GM23338 (cell line): ENCODE data around the gene NIPAL3. TPM values are rescaled to one million over a fixed set of nuclear protein-coding genes. Genes with fewer than 3 reads are reported as not detected.
A peak's percentile ranks its signal among the peaks of the same experiment; 100 is the strongest.

Experiments
- ATAC-seq: fragments of 200-7000 bp; cut with Tn5 transposase; 3 replicates; pipeline ENCODE4 v1.9.1; 2020
- DNase-seq: peaks from one replicate; pipeline ENCODE4 v3.0.0-alpha.2; 2015; ENCODE audit warnings: low spot score
- H2AFZ ChIP-seq: fragments of 200-600 bp; sonication (generic); 2 replicates; pipeline ENCODE4 v1.8.0; 2016; ENCODE audit warnings: antibody characterized with exemption, mild to moderate bottlenecking, moderate library complexity
- H3F3A ChIP-seq: fragments of 200-600 bp; sonication (generic); replicated peaks from 2 replicates; pipeline ENCODE4 v1.8.0; 2017; ENCODE audit warnings: antibody characterized with exemption, mixed run types, low read depth
- H3K27ac ChIP-seq: fragments of 200-600 bp; sonication (generic); 2 replicates; pipeline ENCODE4 v1.6.1; 2016; ENCODE audit warnings: low read depth
- H3K27me3 ChIP-seq: fragments of 200-600 bp; sonication (generic); 2 replicates; pipeline ENCODE4 v1.8.0; 2016; ENCODE audit warnings: mild to moderate bottlenecking, mixed run types, moderate library complexity; ENCODE audit not compliant: insufficient read depth
- H3K36me3 ChIP-seq: fragments of 200-600 bp; sonication (generic); 2 replicates; pipeline ENCODE4 v1.8.0; 2016; ENCODE audit warnings: mild to moderate bottlenecking; ENCODE audit not compliant: insufficient read depth
- H3K4me1 ChIP-seq: fragments of 200-600 bp; sonication (generic); 2 replicates; pipeline ENCODE4 v1.8.0; 2016; ENCODE audit warnings: mild to moderate bottlenecking, moderate library complexity; ENCODE audit not compliant: insufficient read depth
- H3K4me2 ChIP-seq: fragments of 200-600 bp; sonication (generic); 2 replicates; pipeline ENCODE4 v1.7.1; 2017; ENCODE audit warnings: mixed run types
- H3K4me3 ChIP-seq: fragments of 200-600 bp; sonication (generic); 2 replicates; pipeline ENCODE4 v1.6.1; 2016; ENCODE audit warnings: mixed run types
- H3K79me2 ChIP-seq: fragments of 200-600 bp; sonication (generic); replicated peaks from 2 replicates; pipeline ENCODE4 v1.8.0; 2017; ENCODE audit warnings: mild to moderate bottlenecking; ENCODE audit not compliant: insufficient read depth
- H3K9me2 ChIP-seq: fragments of 200-600 bp; sonication (generic); 2 replicates; pipeline ENCODE4 v1.8.0; 2017; ENCODE audit not compliant: insufficient read depth
- H4K20me1 ChIP-seq: fragments of 200-600 bp; sonication (generic); replicated peaks from 2 replicates; pipeline ENCODE4 v1.8.0; 2017; ENCODE audit warnings: mild to moderate bottlenecking; ENCODE audit not compliant: insufficient read depth
- H3K27ac Mint-ChIP-seq: 2 replicates; pipeline ENCODE4 v1.8.0; 2020; ENCODE audit warnings: inconsistent platforms, mild to moderate bottlenecking, moderate library complexity, mixed read lengths
- H3K27me3 Mint-ChIP-seq: 3 replicates; pipeline ENCODE4 v1.8.0; 2022; ENCODE audit warnings: low read depth, mild to moderate bottlenecking, moderate library complexity, mixed read lengths, inconsistent platforms; ENCODE audit not compliant: insufficient read depth, poor library complexity
- H3K36me3 Mint-ChIP-seq: 3 replicates; pipeline ENCODE4 v1.8.0; 2021; ENCODE audit warnings: low read depth, mild to moderate bottlenecking, inconsistent platforms, moderate library complexity, mixed read lengths
- H3K4me1 Mint-ChIP-seq: 3 replicates; pipeline ENCODE4 v1.8.0; 2020; ENCODE audit warnings: mild to moderate bottlenecking, inconsistent platforms, mixed read lengths
- H3K4me3 Mint-ChIP-seq: 3 replicates; pipeline ENCODE4 v1.8.0; 2021; ENCODE audit warnings: moderate library complexity, mild to moderate bottlenecking, inconsistent platforms, mixed read lengths
- H3K9me3 Mint-ChIP-seq: 3 replicates; pipeline ENCODE4 v1.8.0; 2020; ENCODE audit warnings: moderate library complexity, mild to moderate bottlenecking, inconsistent platforms, mixed read lengths
- CREB1 ChIP-seq: fragments of 250-450 bp; sonication (Bioruptor Pico); IDR thresholded peaks from 2 replicates; pipeline ENCODE4 v1.5.0; 2020; ENCODE audit warnings: low read depth, mild to moderate bottlenecking, moderate library complexity
- EZH2 ChIP-seq: fragments of 200-600 bp; sonication (generic); IDR thresholded peaks from one replicate; pipeline ENCODE4 v1.8.0; 2017; ENCODE audit warnings: antibody characterized with exemption, mild to moderate bottlenecking, low read depth; ENCODE audit not compliant: unreplicated experiment
- EZH2phosphoT487 ChIP-seq: fragments of 200-600 bp; sonication (generic); IDR thresholded peaks from one replicate; pipeline ENCODE4 v1.8.1; 2018; ENCODE audit warnings: antibody characterized with exemption; ENCODE audit not compliant: unreplicated experiment
- JUNB ChIP-seq: IDR thresholded peaks from one replicate; pipeline ENCODE4 v1.6.1; 2016; ENCODE audit warnings: antibody characterized with exemption; ENCODE audit not compliant: unreplicated experiment
- NANOG ChIP-seq: IDR thresholded peaks from 2 replicates; pipeline ENCODE4 v1.6.1; 2016; ENCODE audit warnings: antibody characterized with exemption, borderline replicate concordance
- POLR2AphosphoS5 ChIP-seq: IDR thresholded peaks from 2 replicates; pipeline ENCODE4 v1.6.1; 2016; ENCODE audit warnings: antibody characterized with exemption, low read depth
- STAT1 ChIP-seq: IDR thresholded peaks from one replicate; pipeline ENCODE4 v1.6.1; 2016; ENCODE audit warnings: antibody characterized with exemption; ENCODE audit not compliant: unreplicated experiment
- ZNF114 ChIP-seq: fragments of 250-450 bp; sonication (Bioruptor Pico); IDR thresholded peaks from 2 replicates; pipeline ENCODE4 v1.5.0; 2020; ENCODE audit warnings: mild to moderate bottlenecking, moderate library complexity
- ZNF331 ChIP-seq: fragments of 250-450 bp; sonication (Bioruptor Pico); IDR thresholded peaks from 2 replicates; pipeline ENCODE4 v1.5.0; 2020; ENCODE audit warnings: low read depth, mild to moderate bottlenecking, moderate library complexity
- polyA plus RNA-seq: library from polyadenylated mRNA; unstranded; fragments of >200 nt; fragmentation: Nextera tagmentation; extraction: Ambion mirVana; gene quantifications from 2 replicates; pipeline ENCODE4 v1.2.1, GENCODE V29; 2016
- total RNA-seq: library from RNA; depleted of rRNA; stranded (reverse); fragments of >200 nt; shearing (Covaris generic); gene quantifications from 2 replicates; pipeline ENCODE4 v1.2.3, GENCODE V29; 2014
- TF ChIP-seq, protein P1 (sequence below), 2 experiments: fragments of 200-600 bp in 1 of 2; sonication (generic) in 1 of 2; conservative IDR thresholded peaks; 2 replicates each; pipeline versions ENCODE4 v1.5.1 to v1.6.1; 2016 to 2017; ENCODE audit warnings: antibody characterized with exemption in 2 of 2, low read depth in 2 of 2, mild to moderate bottlenecking in 2 of 2, moderate library complexity in 1 of 2
- TF ChIP-seq, protein P2 (sequence below): fragments of 250-450 bp; sonication (Bioruptor Pico); IDR thresholded peaks from 2 replicates; pipeline ENCODE4 v1.5.0; 2020; ENCODE audit warnings: mild to moderate bottlenecking, moderate library complexity
- TF ChIP-seq, protein P3 (sequence below): IDR thresholded peaks from one replicate; pipeline ENCODE4 v1.6.1; 2018; ENCODE audit warnings: antibody characterized with exemption; ENCODE audit not compliant: unreplicated experiment

NIPAL3 gene
- total and polyA plus RNA-seq, 2 experiments from 2014 or later: 5.5 to 9.6 TPM

DNA sequence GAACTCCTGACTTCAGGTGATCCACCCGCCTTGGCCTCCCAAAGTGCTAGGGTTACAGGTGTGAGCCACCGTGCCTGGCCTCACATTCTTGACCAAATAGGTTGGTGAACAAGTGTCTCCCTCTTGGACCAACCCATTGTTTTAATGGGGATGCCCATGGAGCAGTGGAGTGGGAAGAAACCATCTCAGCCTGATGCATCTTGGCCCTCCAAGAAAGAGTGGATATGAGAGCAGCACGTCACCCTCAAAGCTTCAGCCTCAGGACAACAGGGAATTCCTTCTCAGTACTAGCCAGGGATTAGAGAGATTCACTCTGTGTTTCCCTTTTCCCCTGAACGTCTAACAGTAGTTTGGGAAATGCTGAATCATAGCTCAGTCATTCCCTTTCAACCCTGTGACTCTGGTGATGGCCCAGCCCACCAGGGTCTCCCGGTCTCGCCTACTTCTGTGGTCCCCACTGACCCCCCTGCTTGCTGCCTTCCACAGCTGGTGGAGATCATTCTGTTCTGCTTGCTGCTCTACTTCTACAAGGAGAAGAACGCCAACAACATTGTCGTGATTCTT, 37.4 kb downstream of the NIPAL3 start:
- H3K36me3 ChIP-seq: no peaks in the 10 kb centered on the region; the same call in 1 of the 2 replicates
- H2AFZ ChIP-seq: no peak overlapping the region

DNA sequence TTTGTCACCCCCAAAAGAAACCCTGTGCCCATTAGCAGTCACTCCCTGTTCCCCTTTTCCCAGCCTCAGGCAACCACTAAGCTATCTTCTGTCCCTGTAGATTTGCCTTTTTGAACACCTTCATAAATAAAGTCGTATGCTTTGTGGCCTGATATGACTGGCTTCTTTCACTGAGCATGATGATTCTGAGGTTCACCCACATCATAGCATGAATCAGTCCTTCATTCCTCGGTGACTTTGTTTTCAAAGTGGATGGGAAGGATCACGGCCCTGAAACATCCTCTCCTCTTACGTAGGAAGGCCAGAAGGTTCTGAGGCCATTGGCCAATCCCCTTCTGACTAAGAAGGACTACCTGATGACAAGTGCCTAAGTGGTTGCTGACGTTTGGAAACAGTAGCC, 39.1 kb downstream of the NIPAL3 start:
- Histone ChIP-seq H3K9me2 (no peaks in the 10 kb centered on the region), H3K36me3 (no peaks in the 10 kb centered on the region), H3K79me2 (no peaks in the 10 kb centered on the region), H3K27ac (no peak overlapping the region), H3K4me3 (no peak overlapping the region), H4K20me1 (no peaks in the 10 kb centered on the region), H3K4me2 (no peak overlapping the region), H3K4me1 (no peaks in the 10 kb centered on the region), H3K27me3 (no peaks in the 10 kb centered on the region), H3F3A (no peaks in the 10 kb centered on the region), H2AFZ (no peak overlapping the region)
- no peak for DNase-seq
- no peak for ATAC-seq
- Mint-ChIP-seq H3K36me3 (no peaks in the 10 kb centered on the region), H3K27me3 (peaks cover 2% of the 10 kb centered on the region), H3K4me1 (no peaks in the 10 kb centered on the region; the same call in 2 of the 3 replicates), H3K9me3 (no peaks in the 10 kb centered on the region), H3K27ac (no peak overlapping the region), H3K4me3 (no peak overlapping the region)
- TF ChIP-seq, protein P1, sequence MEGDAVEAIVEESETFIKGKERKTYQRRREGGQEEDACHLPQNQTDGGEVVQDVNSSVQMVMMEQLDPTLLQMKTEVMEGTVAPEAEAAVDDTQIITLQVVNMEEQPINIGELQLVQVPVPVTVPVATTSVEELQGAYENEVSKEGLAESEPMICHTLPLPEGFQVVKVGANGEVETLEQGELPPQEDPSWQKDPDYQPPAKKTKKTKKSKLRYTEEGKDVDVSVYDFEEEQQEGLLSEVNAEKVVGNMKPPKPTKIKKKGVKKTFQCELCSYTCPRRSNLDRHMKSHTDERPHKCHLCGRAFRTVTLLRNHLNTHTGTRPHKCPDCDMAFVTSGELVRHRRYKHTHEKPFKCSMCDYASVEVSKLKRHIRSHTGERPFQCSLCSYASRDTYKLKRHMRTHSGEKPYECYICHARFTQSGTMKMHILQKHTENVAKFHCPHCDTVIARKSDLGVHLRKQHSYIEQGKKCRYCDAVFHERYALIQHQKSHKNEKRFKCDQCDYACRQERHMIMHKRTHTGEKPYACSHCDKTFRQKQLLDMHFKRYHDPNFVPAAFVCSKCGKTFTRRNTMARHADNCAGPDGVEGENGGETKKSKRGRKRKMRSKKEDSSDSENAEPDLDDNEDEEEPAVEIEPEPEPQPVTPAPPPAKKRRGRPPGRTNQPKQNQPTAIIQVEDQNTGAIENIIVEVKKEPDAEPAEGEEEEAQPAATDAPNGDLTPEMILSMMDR (conservative IDR thresholded peaks at IDR 0.05; ENCODE audit: low read depth in 2 of 2): no peak
- TF ChIP-seq CREB1 (CRISPR knock-in tag) (no peak), ZNF114 (CRISPR knock-in tag) (no peak), ZNF331 (CRISPR knock-in tag) (no peak)
- TF ChIP-seq, protein P2, sequence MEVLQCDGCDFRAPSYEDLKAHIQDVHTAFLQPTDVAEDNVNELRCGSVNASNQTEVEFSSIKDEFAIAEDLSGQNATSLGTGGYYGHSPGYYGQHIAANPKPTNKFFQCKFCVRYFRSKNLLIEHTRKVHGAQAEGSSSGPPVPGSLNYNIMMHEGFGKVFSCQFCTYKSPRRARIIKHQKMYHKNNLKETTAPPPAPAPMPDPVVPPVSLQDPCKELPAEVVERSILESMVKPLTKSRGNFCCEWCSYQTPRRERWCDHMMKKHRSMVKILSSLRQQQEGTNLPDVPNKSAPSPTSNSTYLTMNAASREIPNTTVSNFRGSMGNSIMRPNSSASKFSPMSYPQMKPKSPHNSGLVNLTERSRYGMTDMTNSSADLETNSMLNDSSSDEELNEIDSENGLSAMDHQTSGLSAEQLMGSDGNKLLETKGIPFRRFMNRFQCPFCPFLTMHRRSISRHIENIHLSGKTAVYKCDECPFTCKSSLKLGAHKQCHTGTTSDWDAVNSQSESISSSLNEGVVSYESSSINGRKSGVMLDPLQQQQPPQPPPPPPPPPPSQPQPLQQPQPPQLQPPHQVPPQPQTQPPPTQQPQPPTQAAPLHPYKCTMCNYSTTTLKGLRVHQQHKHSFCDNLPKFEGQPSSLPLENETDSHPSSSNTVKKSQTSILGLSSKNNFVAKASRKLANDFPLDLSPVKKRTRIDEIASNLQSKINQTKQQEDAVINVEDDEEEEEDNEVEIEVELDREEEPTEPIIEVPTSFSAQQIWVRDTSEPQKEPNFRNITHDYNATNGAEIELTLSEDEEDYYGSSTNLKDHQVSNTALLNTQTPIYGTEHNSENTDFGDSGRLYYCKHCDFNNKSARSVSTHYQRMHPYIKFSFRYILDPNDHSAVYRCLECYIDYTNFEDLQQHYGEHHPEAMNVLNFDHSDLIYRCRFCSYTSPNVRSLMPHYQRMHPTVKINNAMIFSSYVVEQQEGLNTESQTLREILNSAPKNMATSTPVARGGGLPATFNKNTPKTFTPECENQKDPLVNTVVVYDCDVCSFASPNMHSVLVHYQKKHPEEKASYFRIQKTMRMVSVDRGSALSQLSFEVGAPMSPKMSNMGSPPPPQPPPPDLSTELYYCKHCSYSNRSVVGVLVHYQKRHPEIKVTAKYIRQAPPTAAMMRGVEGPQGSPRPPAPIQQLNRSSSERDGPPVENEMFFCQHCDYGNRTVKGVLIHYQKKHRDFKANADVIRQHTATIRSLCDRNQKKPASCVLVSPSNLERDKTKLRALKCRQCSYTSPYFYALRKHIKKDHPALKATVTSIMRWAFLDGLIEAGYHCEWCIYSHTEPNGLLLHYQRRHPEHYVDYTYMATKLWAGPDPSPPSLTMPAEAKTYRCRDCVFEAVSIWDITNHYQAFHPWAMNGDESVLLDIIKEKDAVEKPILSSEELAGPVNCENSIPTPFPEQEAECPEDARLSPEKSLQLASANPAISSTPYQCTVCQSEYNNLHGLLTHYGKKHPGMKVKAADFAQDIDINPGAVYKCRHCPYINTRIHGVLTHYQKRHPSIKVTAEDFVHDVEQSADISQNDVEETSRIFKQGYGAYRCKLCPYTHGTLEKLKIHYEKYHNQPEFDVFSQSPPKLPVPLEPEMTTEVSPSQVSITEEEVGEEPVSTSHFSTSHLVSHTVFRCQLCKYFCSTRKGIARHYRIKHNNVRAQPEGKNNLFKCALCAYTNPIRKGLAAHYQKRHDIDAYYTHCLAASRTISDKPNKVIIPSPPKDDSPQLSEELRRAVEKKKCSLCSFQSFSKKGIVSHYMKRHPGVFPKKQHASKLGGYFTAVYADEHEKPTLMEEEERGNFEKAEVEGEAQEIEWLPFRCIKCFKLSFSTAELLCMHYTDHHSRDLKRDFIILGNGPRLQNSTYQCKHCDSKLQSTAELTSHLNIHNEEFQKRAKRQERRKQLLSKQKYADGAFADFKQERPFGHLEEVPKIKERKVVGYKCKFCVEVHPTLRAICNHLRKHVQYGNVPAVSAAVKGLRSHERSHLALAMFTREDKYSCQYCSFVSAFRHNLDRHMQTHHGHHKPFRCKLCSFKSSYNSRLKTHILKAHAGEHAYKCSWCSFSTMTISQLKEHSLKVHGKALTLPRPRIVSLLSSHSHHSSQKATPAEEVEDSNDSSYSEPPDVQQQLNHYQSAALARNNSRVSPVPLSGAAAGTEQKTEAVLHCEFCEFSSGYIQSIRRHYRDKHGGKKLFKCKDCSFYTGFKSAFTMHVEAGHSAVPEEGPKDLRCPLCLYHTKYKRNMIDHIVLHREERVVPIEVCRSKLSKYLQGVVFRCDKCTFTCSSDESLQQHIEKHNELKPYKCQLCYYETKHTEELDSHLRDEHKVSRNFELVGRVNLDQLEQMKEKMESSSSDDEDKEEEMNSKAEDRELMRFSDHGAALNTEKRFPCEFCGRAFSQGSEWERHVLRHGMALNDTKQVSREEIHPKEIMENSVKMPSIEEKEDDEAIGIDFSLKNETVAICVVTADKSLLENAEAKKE (CRISPR knock-in tag): no peak

More for the DNA sequence above, 37.4 kb downstream of the NIPAL3 start:
- no peaks in the 10 kb centered on the region for H3K9me2 ChIP-seq
- no peaks in the 10 kb centered on the region for H3K79me2 ChIP-seq
- H3K27me3 Mint-ChIP-seq: peaks cover 2% of the 10 kb centered on the region
- no peak overlapping the region for H3K27ac ChIP-seq
- no peaks in the 10 kb centered on the region for H3K4me1 ChIP-seq
- TF ChIP-seq POLR2AphosphoS5: no peak
- TF ChIP-seq, protein P3, sequence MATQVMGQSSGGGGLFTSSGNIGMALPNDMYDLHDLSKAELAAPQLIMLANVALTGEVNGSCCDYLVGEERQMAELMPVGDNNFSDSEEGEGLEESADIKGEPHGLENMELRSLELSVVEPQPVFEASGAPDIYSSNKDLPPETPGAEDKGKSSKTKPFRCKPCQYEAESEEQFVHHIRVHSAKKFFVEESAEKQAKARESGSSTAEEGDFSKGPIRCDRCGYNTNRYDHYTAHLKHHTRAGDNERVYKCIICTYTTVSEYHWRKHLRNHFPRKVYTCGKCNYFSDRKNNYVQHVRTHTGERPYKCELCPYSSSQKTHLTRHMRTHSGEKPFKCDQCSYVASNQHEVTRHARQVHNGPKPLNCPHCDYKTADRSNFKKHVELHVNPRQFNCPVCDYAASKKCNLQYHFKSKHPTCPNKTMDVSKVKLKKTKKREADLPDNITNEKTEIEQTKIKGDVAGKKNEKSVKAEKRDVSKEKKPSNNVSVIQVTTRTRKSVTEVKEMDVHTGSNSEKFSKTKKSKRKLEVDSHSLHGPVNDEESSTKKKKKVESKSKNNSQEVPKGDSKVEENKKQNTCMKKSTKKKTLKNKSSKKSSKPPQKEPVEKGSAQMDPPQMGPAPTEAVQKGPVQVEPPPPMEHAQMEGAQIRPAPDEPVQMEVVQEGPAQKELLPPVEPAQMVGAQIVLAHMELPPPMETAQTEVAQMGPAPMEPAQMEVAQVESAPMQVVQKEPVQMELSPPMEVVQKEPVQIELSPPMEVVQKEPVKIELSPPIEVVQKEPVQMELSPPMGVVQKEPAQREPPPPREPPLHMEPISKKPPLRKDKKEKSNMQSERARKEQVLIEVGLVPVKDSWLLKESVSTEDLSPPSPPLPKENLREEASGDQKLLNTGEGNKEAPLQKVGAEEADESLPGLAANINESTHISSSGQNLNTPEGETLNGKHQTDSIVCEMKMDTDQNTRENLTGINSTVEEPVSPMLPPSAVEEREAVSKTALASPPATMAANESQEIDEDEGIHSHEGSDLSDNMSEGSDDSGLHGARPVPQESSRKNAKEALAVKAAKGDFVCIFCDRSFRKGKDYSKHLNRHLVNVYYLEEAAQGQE: no peak
- no peak for TF ChIP-seq EZH2
- no peak for TF ChIP-seq ZNF114 (CRISPR knock-in tag)
- no peak for TF ChIP-seq STAT1
- no peak for TF ChIP-seq NANOG
- no peak for TF ChIP-seq EZH2phosphoT487
- TF ChIP-seq JUNB: no peak
- no peaks in the 10 kb centered on the region for H3K36me3 Mint-ChIP-seq
- peak overlapping the region; percentile 32; the same call in 1 of the 2 replicates for H3K27ac Mint-ChIP-seq
- no peaks in the 10 kb centered on the region; the same call in 2 of the 3 replicates for H3K4me1 Mint-ChIP-seq
- no peak overlapping the region for H3K4me2 ChIP-seq
- H4K20me1 ChIP-seq: no peaks in the 10 kb centered on the region
- no peaks in the 10 kb centered on the region for H3K9me3 Mint-ChIP-seq
- H3K4me3 ChIP-seq: no peak overlapping the region
- no peaks in the 10 kb centered on the region for H3F3A ChIP-seq
- ATAC-seq (no peak), DNase-seq (no peak)
- no peaks in the 10 kb centered on the region for H3K27me3 ChIP-seq
- H3K4me3 Mint-ChIP-seq: no peak overlapping the region
